H9 (cell line): ENCODE data around the gene IFNAR2. TPM values are rescaled to one million over a fixed set of nuclear protein-coding genes. Genes with fewer than 3 reads are reported as not detected.

Source experiments
- DNase-seq: peaks from one replicate; pipeline ENCODE4 v3.0.0-alpha.2; 2017
- H2AFZ ChIP-seq: one replicate; pipeline ENCODE4 v1.6.1; 2013; ENCODE audit warnings: mild to moderate bottlenecking, low read length, control low read depth, moderate library complexity
- H2AK5ac ChIP-seq: 2 replicates; pipeline ENCODE4 v1.6.1; 2013; ENCODE audit warnings: low read length, control low read depth, mixed read lengths; ENCODE audit not compliant: insufficient read length
- H2BK120ac ChIP-seq: one replicate; pipeline ENCODE4 v1.6.1; 2013; ENCODE audit warnings: low read depth, mild to moderate bottlenecking, low read length, control low read depth, inconsistent platforms; ENCODE audit not compliant: poor library complexity, severe bottlenecking
- H2BK12ac ChIP-seq: 2 replicates; pipeline ENCODE4 v1.6.1; 2013; ENCODE audit warnings: low read length, control low read depth, mixed read lengths, low read depth; ENCODE audit not compliant: insufficient read length
- H2BK15ac ChIP-seq: 2 replicates; pipeline ENCODE4 v1.6.1; 2013; ENCODE audit warnings: low read depth, low read length, control low read depth
- H2BK20ac ChIP-seq: one replicate; pipeline ENCODE4 v1.6.1; 2013; ENCODE audit warnings: low read depth, mild to moderate bottlenecking, low read length, control low read depth, inconsistent platforms; ENCODE audit not compliant: poor library complexity, severe bottlenecking
- H2BK5ac ChIP-seq: 2 replicates; pipeline ENCODE4 v1.6.1; 2013; ENCODE audit warnings: low read length, control low read depth, mixed read lengths; ENCODE audit not compliant: insufficient read length
- H3K14ac ChIP-seq: 2 replicates; pipeline ENCODE4 v1.6.1; 2013; ENCODE audit warnings: low read length, control low read depth; ENCODE audit not compliant: insufficient read depth
- H3K18ac ChIP-seq: 2 replicates; pipeline ENCODE4 v1.6.1; 2013; ENCODE audit warnings: low read depth, mild to moderate bottlenecking, mixed read lengths, low read length, control low read depth; ENCODE audit not compliant: insufficient read length
- H3K23ac ChIP-seq: 2 replicates; pipeline ENCODE4 v1.6.1; 2013; ENCODE audit warnings: low read length, control low read depth, mixed read lengths, low read depth; ENCODE audit not compliant: insufficient read length
- H3K23me2 ChIP-seq: 2 replicates; pipeline ENCODE4 v1.6.1; 2013; ENCODE audit warnings: low read depth, mild to moderate bottlenecking, mixed read lengths, low read length, control low read depth; ENCODE audit not compliant: insufficient read length, poor library complexity, severe bottlenecking
- H3K27ac ChIP-seq: 2 replicates; pipeline ENCODE4 v1.5.1; 2013; ENCODE audit warnings: low read length, control low read depth, mixed read lengths, low read depth; ENCODE audit not compliant: insufficient read length
- H3K27me3 ChIP-seq: 2 replicates; pipeline ENCODE4 v1.6.1; 2013; ENCODE audit warnings: low read length, control low read depth, inconsistent platforms; ENCODE audit not compliant: insufficient read depth
- H3K4ac ChIP-seq: 2 replicates; pipeline ENCODE4 v1.6.1; 2013; ENCODE audit warnings: low read depth, mild to moderate bottlenecking, control low read depth, inconsistent platforms, low read length, moderate library complexity
- H3K4me1 ChIP-seq: 2 replicates; pipeline ENCODE4 v1.6.1; 2013; ENCODE audit warnings: low read length, control low read depth, inconsistent platforms; ENCODE audit not compliant: insufficient read depth
- H3K4me2 ChIP-seq: 2 replicates; pipeline ENCODE4 v1.6.1; 2013; ENCODE audit warnings: low read length, control low read depth, mixed read lengths; ENCODE audit not compliant: insufficient read length, insufficient read depth
- H3K56ac ChIP-seq: 2 replicates; pipeline ENCODE4 v1.6.1; 2013; ENCODE audit warnings: low read depth, mild to moderate bottlenecking, mixed read lengths, low read length, control low read depth; ENCODE audit not compliant: insufficient read length
- H3K79me1 ChIP-seq: 2 replicates; pipeline ENCODE4 v1.6.1; 2013; ENCODE audit warnings: low read depth, mild to moderate bottlenecking, moderate library complexity, low read length, control low read depth, inconsistent platforms; ENCODE audit not compliant: insufficient read depth, poor library complexity, severe bottlenecking
- H3K79me2 ChIP-seq: 2 replicates; pipeline ENCODE4 v1.6.1; 2013; ENCODE audit warnings: low read length, control low read depth, inconsistent platforms; ENCODE audit not compliant: insufficient read depth
- H3K9ac ChIP-seq: 2 replicates; pipeline ENCODE4 v1.6.1; 2013; ENCODE audit warnings: low read length, control low read depth, mixed read lengths; ENCODE audit not compliant: insufficient read length; ENCODE audit errors: extremely low read depth
- H3K9me3 ChIP-seq: one replicate; pipeline ENCODE4 v1.6.1; 2013; ENCODE audit warnings: low read depth, low read length, inconsistent platforms; ENCODE audit not compliant: control insufficient read depth
- H3T11ph ChIP-seq: one replicate; pipeline ENCODE4 v1.6.1; 2013; ENCODE audit warnings: mild to moderate bottlenecking, low read length, control low read depth, inconsistent platforms
- H4K20me1 ChIP-seq: one replicate; pipeline ENCODE4 v1.6.1; 2013; ENCODE audit not compliant: control insufficient read depth, insufficient read length, insufficient read depth
- H4K5ac ChIP-seq: 2 replicates; pipeline ENCODE4 v1.6.1; 2013; ENCODE audit warnings: low read depth, mild to moderate bottlenecking, mixed read lengths, low read length, control low read depth; ENCODE audit not compliant: insufficient read length
- H4K8ac ChIP-seq: replicated peaks from 2 replicates; pipeline ENCODE4 v1.6.1; 2013; ENCODE audit warnings: low read length, control low read depth, mixed read lengths, low read depth; ENCODE audit not compliant: insufficient read length
- H4K91ac ChIP-seq: 2 replicates; pipeline ENCODE4 v1.6.1; 2013; ENCODE audit warnings: low read depth, mild to moderate bottlenecking, moderate library complexity, mixed read lengths, low read length, control low read depth; ENCODE audit not compliant: insufficient read length
- H3K27ac Mint-ChIP-seq, 3 experiments: 2 replicates in 2 of 3; 3 replicates in 1 of 3; pipeline ENCODE4 v1.8.0; 2020 to 2021; ENCODE audit warnings: mixed read lengths in 3 of 3, mild to moderate bottlenecking in 1 of 3, moderate library complexity in 1 of 3
- H3K27me3 Mint-ChIP-seq: 2 replicates; pipeline ENCODE4 v1.8.0; 2021; ENCODE audit warnings: low read depth, mild to moderate bottlenecking, moderate library complexity, mixed read lengths
- H3K36me3 Mint-ChIP-seq, 3 experiments: 2 replicates in 2 of 3; 3 replicates in 1 of 3; pipeline ENCODE4 v1.8.0; 2020 to 2021; ENCODE audit warnings: low read depth in 3 of 3, mixed read lengths in 3 of 3; ENCODE audit not compliant: insufficient read depth in 1 of 3
- H3K4me1 Mint-ChIP-seq, 2 experiments: 2 replicates each; pipeline ENCODE4 v1.8.0; 2020; ENCODE audit warnings: mixed read lengths in 2 of 2
- H3K4me3 Mint-ChIP-seq, 2 experiments: 2 replicates in 1 of 2; 3 replicates in 1 of 2; pipeline ENCODE4 v1.8.0; 2020 to 2021; ENCODE audit warnings: mild to moderate bottlenecking in 2 of 2, mixed read lengths in 2 of 2, moderate library complexity in 1 of 2
- H3K9me3 Mint-ChIP-seq, 2 experiments: 2 replicates in 1 of 2; 3 replicates in 1 of 2; pipeline ENCODE4 v1.8.0; 2020; ENCODE audit warnings: mild to moderate bottlenecking in 2 of 2, mixed read lengths in 2 of 2, moderate library complexity in 1 of 2
- CTCF ChIP-seq: fragments of 200-600 bp; sonication (generic); conservative IDR thresholded peaks from 3 replicates; pipeline ENCODE4 v1.8.0; 2021; ENCODE audit warnings: antibody characterized with exemption, mild to moderate bottlenecking
- WGBS: extraction: QIAGEN DNeasy Blood & Tissue Kit; methylation state at CpG from one replicate; pipeline ENCODE4 v1.1.7; 2013; ENCODE audit warnings: missing lambda C conversion rate, low lambda C conversion rate, mixed read lengths; ENCODE audit not compliant: insufficient read length; ENCODE audit errors: extremely low coverage; 5-methylcytosine and 5-hydroxymethylcytosine counted together
- total RNA-seq: library from RNA; stranded (reverse); gene quantifications from 2 replicates; pipeline ENCODE4 v1.2.1, GENCODE V29; 2021

IFNAR2 gene
- total RNA-seq, 1 experiment from 2014 or later = 14.4 TPM

- H2AFZ ChIP-seq = no peak overlapping the region
- no peak overlapping the region for H3K27ac ChIP-seq
- Mint-ChIP-seq H3K9me3 (peaks cover 38 to 42% of the 10 kb centered on the region in 2 experiments), H3K27ac (no peak overlapping the region), H3K4me1 (no peaks in the 10 kb centered on the region), H3K27me3 (no peaks in the 10 kb centered on the region), H3K4me3 (no peak overlapping the region), H3K36me3 (peaks cover 53 to 64% (median 62%) of the 10 kb centered on the region in 3 experiments)
- no peak overlapping the region for H4K5ac ChIP-seq
- no CpG with 5 or more reads among the region's 2 CpGs for WGBS
- H2BK15ac ChIP-seq = no peak overlapping the region
- no peak overlapping the region for H3K4ac ChIP-seq
- no peak overlapping the region for H3K9ac ChIP-seq
- H3K56ac ChIP-seq = no peak overlapping the region
- no peak overlapping the region for H2AK5ac ChIP-seq
- no peaks in the 10 kb centered on the region for H3K79me2 ChIP-seq
- no peak for DNase-seq
- H3T11ph ChIP-seq = no peak overlapping the region
- no peak overlapping the region for H2BK12ac ChIP-seq
- H3K23ac ChIP-seq = no peak overlapping the region
- H3K23me2 ChIP-seq = no peaks in the 10 kb centered on the region
- H2BK5ac ChIP-seq = no peak overlapping the region
- no peak overlapping the region for H2BK20ac ChIP-seq
- H3K4me1 ChIP-seq = no peaks in the 10 kb centered on the region
- H4K20me1 ChIP-seq = no peaks in the 10 kb centered on the region
- no peaks in the 10 kb centered on the region for H3K27me3 ChIP-seq
- peaks cover 23% of the 10 kb centered on the region for H3K9me3 ChIP-seq
- no peak overlapping the region for H3K4me2 ChIP-seq
- no peak overlapping the region for H4K8ac ChIP-seq
- no peak overlapping the region for H3K18ac ChIP-seq
- TF ChIP-seq CTCF = no peak
- no peaks in the 10 kb centered on the region for H3K79me1 ChIP-seq
- H2BK120ac ChIP-seq = no peak overlapping the region
- no peak overlapping the region for H4K91ac ChIP-seq
- H3K14ac ChIP-seq = no peak overlapping the region
These were observed 10.7 kb downstream of the IFNAR2 start for GRCh38 chr21:33240404-33240803.
